ENCODE data around the gene PPP2R2C. TPM values are rescaled to one million over a fixed set of nuclear protein-coding genes. Genes with fewer than 3 reads are reported as not detected.

Gene PPP2R2C
- total and polyA plus RNA-seq, 2 experiments from 2014 or later = 1.3 to 9.2 TPM

- TF ChIP-seq ETS1 (IDR thresholded peaks at IDR 0.05) (no peak), JUNB (IDR thresholded peaks at IDR 0.05; ENCODE audit: unreplicated experiment) (no peak), EZH2phosphoT487 (IDR thresholded peaks at IDR 0.05; ENCODE audit: unreplicated experiment) (no peak), POLR2AphosphoS5 (IDR thresholded peaks at IDR 0.05; ENCODE audit: low read depth) (no peak), NANOG (IDR thresholded peaks at IDR 0.05; ENCODE audit: borderline replicate concordance) (no peak), CREB1 (CRISPR knock-in tag; IDR thresholded peaks at IDR 0.05; ENCODE audit: low read depth) (no peak), ZNF331 (CRISPR knock-in tag; IDR thresholded peaks at IDR 0.05; ENCODE audit: low read depth) (no peak), REST (IDR thresholded peaks at IDR 0.05; ENCODE audit: unreplicated experiment) (no peak)
Measured at GRCh38 chr4:6351246-6352000, 121.0 kb downstream of the PPP2R2C start (continued).

- Histone ChIP-seq H3K4me2 (no peak overlapping the region), H3F3A (replicated peaks; ENCODE audit: low read depth) (no peaks in the 10 kb centered on the region), H3K79me2 (replicated peaks; ENCODE audit: insufficient read depth) (no peaks in the 10 kb centered on the region), H3K27ac (ENCODE audit: low read depth) (no peak overlapping the region), H3K4me3 (no peak overlapping the region), H3K27me3 (ENCODE audit: insufficient read depth) (no peaks in the 10 kb centered on the region), H3K4me1 (ENCODE audit: insufficient read depth) (no peaks in the 10 kb centered on the region), H3K36me3 (ENCODE audit: insufficient read depth) (no peaks in the 10 kb centered on the region), H3K9me2 (ENCODE audit: insufficient read depth) (no peaks in the 10 kb centered on the region), H2AFZ (no peak overlapping the region), H4K20me1 (replicated peaks; ENCODE audit: insufficient read depth) (no peaks in the 10 kb centered on the region)
- H3K36me3 Mint-ChIP-seq (ENCODE audit: low read depth) = no peaks in the 10 kb centered on the region
- no peak overlapping the region for H3K27ac Mint-ChIP-seq
- H3K9me3 Mint-ChIP-seq = no peaks in the 10 kb centered on the region
- no peaks in the 10 kb centered on the region; the same call in 2 of the 3 replicates for H3K4me1 Mint-ChIP-seq
- no peak overlapping the region for H3K4me3 Mint-ChIP-seq
- ATAC-seq (no peak), DNase-seq (ENCODE audit: low spot score) (no peak)
- H3K27me3 Mint-ChIP-seq (ENCODE audit: insufficient read depth, low read depth, poor library complexity) = peaks cover 6% of the 10 kb centered on the region
- TF ChIP-seq ZNF331 (CRISPR knock-in tag; IDR thresholded peaks at IDR 0.05; ENCODE audit: low read depth) (no peak), EZH2 (IDR thresholded peaks at IDR 0.05; ENCODE audit: low read depth, unreplicated experiment) (no peak), CTCF (conservative IDR thresholded peaks at IDR 0.05; ENCODE audit: low read depth in 2 of 2) (no peak), NANOG (IDR thresholded peaks at IDR 0.05; ENCODE audit: borderline replicate concordance) (no peak), JUNB (IDR thresholded peaks at IDR 0.05; ENCODE audit: unreplicated experiment) (no peak), REST (IDR thresholded peaks at IDR 0.05; ENCODE audit: unreplicated experiment) (no peak), CREB1 (CRISPR knock-in tag; IDR thresholded peaks at IDR 0.05; ENCODE audit: low read depth) (no peak), ZNF114 (CRISPR knock-in tag; IDR thresholded peaks at IDR 0.05) (no peak)
Measured at GRCh38 chr4:6350646-6351045, 121.8 kb downstream of the PPP2R2C start.

Data from GM23338 (cell line).